DND-41 (cell line): ENCODE results near the gene TESK1.

Experiments used
- ATAC-seq: fragments of 200-7000 bp; cut with Tn5 transposase; 3 replicates; pipeline ENCODE4 v1.9.1; 2021; ENCODE audit warnings: low read depth; ENCODE audit not compliant: insufficient read depth
- DNase-seq: peaks from one replicate; pipeline ENCODE4 v3.0.0-alpha.2; 2020
- H2AFZ ChIP-seq: 2 replicates; pipeline ENCODE4 v1.6.0; 2012; ENCODE audit warnings: low read depth, low read length
- H3K27ac ChIP-seq: 2 replicates; pipeline ENCODE4 v1.5.1; 2012; ENCODE audit warnings: low read length, inconsistent platforms
- H3K27me3 ChIP-seq: fragments of 200-600 bp; sonication (generic); 2 replicates; pipeline ENCODE4 v1.6.0; 2012; ENCODE audit warnings: low read length, mild to moderate bottlenecking, inconsistent platforms; ENCODE audit not compliant: insufficient read depth, poor library complexity
- H3K36me3 ChIP-seq: 2 replicates; pipeline ENCODE4 v1.5.1; 2012; ENCODE audit warnings: low read length, inconsistent platforms; ENCODE audit not compliant: insufficient read depth
- H3K4me1 ChIP-seq: 2 replicates; pipeline ENCODE4 v1.5.1; 2012; ENCODE audit warnings: mild to moderate bottlenecking, low read length; ENCODE audit not compliant: insufficient read depth
- H3K4me2 ChIP-seq: 2 replicates; pipeline ENCODE4 v1.6.0; 2012; ENCODE audit warnings: mild to moderate bottlenecking, moderate library complexity, low read length, inconsistent platforms; ENCODE audit not compliant: insufficient read depth
- H3K4me3 ChIP-seq, 2 experiments: fragments of 200-600 bp in 1 of 2; shearing (Covaris generic) in 1 of 2; 2 replicates each; pipeline ENCODE4 v1.5.1; 2012 to 2016; ENCODE audit warnings: inconsistent platforms in 2 of 2, low read length in 2 of 2, mild to moderate bottlenecking in 2 of 2, low read depth in 1 of 2, moderate library complexity in 1 of 2
- H3K79me2 ChIP-seq: 2 replicates; pipeline ENCODE4 v1.6.0; 2012; ENCODE audit warnings: low read length, inconsistent platforms; ENCODE audit not compliant: insufficient read depth
- H3K9ac ChIP-seq: 2 replicates; pipeline ENCODE4 v1.6.0; 2012; ENCODE audit warnings: low read depth, mild to moderate bottlenecking, inconsistent platforms, low read length, moderate library complexity
- H3K9me3 ChIP-seq: 2 replicates; pipeline ENCODE4 v1.5.1; 2012; ENCODE audit warnings: low read length, moderate library complexity, mild to moderate bottlenecking, inconsistent platforms; ENCODE audit not compliant: insufficient read depth, severe bottlenecking
- H4K20me1 ChIP-seq: 2 replicates; pipeline ENCODE4 v1.6.0; 2012; ENCODE audit warnings: low read length; ENCODE audit not compliant: insufficient read depth
- CTCF ChIP-seq: IDR thresholded peaks from 2 replicates; pipeline ENCODE4 v1.5.1; 2012; ENCODE audit warnings: borderline replicate concordance, low read length, moderate library complexity, mild to moderate bottlenecking; ENCODE audit not compliant: poor library complexity, severe bottlenecking; ENCODE audit errors: extremely low read depth
- EZH2 ChIP-seq: IDR thresholded peaks from 3 replicates; pipeline ENCODE4 v1.6.1; 2012; ENCODE audit warnings: borderline replicate concordance, low read depth, mild to moderate bottlenecking, moderate library complexity, low read length, inconsistent platforms; ENCODE audit not compliant: severe bottlenecking

TESK1 gene

GRCh38 chr9:35598866-35599590 lies 6.0 kb upstream of the TESK1 start:
- no peaks in the 10 kb centered on the region for H4K20me1 ChIP-seq
- no peaks in the 10 kb centered on the region for H3K27me3 ChIP-seq
- no peak for DNase-seq
- no peak for ATAC-seq
- no peak overlapping the region for H3K27ac ChIP-seq
- no peak overlapping the region for H2AFZ ChIP-seq
- no peaks in the 10 kb centered on the region for H3K36me3 ChIP-seq
- H3K79me2 ChIP-seq: peaks cover 9% of the 10 kb centered on the region; the same call in 1 of the 2 replicates
- H3K4me2 ChIP-seq: no peak overlapping the region
- H3K9ac ChIP-seq: no peak overlapping the region
- peaks cover 18% of the 10 kb centered on the region for H3K4me1 ChIP-seq
- TF ChIP-seq CTCF: no peak
- no peak for TF ChIP-seq EZH2
- H3K9me3 ChIP-seq: no peaks in the 10 kb centered on the region
- no peak overlapping the region for H3K4me3 ChIP-seq

GRCh38 chr9:35599763-35600604 lies 5.1 kb upstream of the TESK1 start:
- Histone ChIP-seq H3K27me3 (no peaks in the 10 kb centered on the region), H3K4me3 (no peak overlapping the region), H3K79me2 (peaks cover 14% of the 10 kb centered on the region; the same call in 1 of the 2 replicates), H3K36me3 (no peaks in the 10 kb centered on the region), H3K4me1 (peaks cover 25% of the 10 kb centered on the region), H3K9me3 (no peaks in the 10 kb centered on the region), H2AFZ (no peak overlapping the region), H4K20me1 (no peaks in the 10 kb centered on the region), H3K27ac (no peak overlapping the region), H3K4me2 (no peak overlapping the region), H3K9ac (no peak overlapping the region)
- TF ChIP-seq CTCF (peak; percentile 4), EZH2 (no peak)
- peak; percentile 7 for DNase-seq
- no peak for ATAC-seq

GRCh38 chr9:35603506-35603985 lies 1.5 kb upstream of the TESK1 start:
- peak overlapping the region; percentile 88 for H2AFZ ChIP-seq
- peaks cover 49% of the 10 kb centered on the region for H3K4me1 ChIP-seq
- ATAC-seq (no peak), DNase-seq (peak; percentile 54)
- peaks cover 20% of the 10 kb centered on the region for H3K36me3 ChIP-seq
- H3K27me3 ChIP-seq: no peaks in the 10 kb centered on the region
- H3K4me3 ChIP-seq: peak overlapping the region; percentile 19 to 62; a peak in 3 of 4 replicates
- TF ChIP-seq CTCF (no peak), EZH2 (no peak)
- H3K79me2 ChIP-seq: peaks cover 49% of the 10 kb centered on the region
- H3K9me3 ChIP-seq: no peaks in the 10 kb centered on the region
- peak overlapping the region; percentile 83 for H3K27ac ChIP-seq
- peaks cover 16% of the 10 kb centered on the region for H4K20me1 ChIP-seq
- peak overlapping the region; percentile 91 for H3K4me2 ChIP-seq
- H3K9ac ChIP-seq: peak overlapping the region; percentile 65
